NT2/D1 (cell line): ENCODE measurements around the gene JPH4.

ENCODE experiments used
- SUZ12 ChIP-seq: IDR thresholded peaks from 2 replicates; pipeline ENCODE4 v1.6.1; 2011; ENCODE audit not compliant: insufficient read length, insufficient read depth; ENCODE audit errors: extremely low read depth
- YY1 ChIP-seq: IDR thresholded peaks from 2 replicates; pipeline ENCODE4 v1.6.1; 2011; ENCODE audit not compliant: insufficient read length, insufficient read depth
- ZNF274 ChIP-seq: IDR thresholded peaks from 2 replicates; pipeline ENCODE4 v1.6.1; 2011; ENCODE audit warnings: mild to moderate bottlenecking, low read depth, low read length

- no peak for TF ChIP-seq ZNF274
- TF ChIP-seq SUZ12: no peak
- no peak for TF ChIP-seq YY1
Observed at GRCh38 chr14:23531391-23531790, 47.2 kb downstream of the JPH4 start.
